SK-N-SH (cell line): ENCODE measurements around the gene NIBAN1.

ENCODE experiments used
- CHD2 ChIP-seq: fragments of 150-350 bp; IDR thresholded peaks from 2 replicates; pipeline ENCODE4 v1.6.1; 2018; ENCODE audit warnings: low read length; ENCODE audit not compliant: partially characterized antibody
- CTCF ChIP-seq: fragments of 200-600 bp; sonication (generic); IDR thresholded peaks from 2 replicates; pipeline ENCODE4 v1.6.1; 2017; ENCODE audit warnings: antibody characterized with exemption, mild to moderate bottlenecking, moderate library complexity
- FOXM1 ChIP-seq: IDR thresholded peaks from 2 replicates; pipeline ENCODE4 v1.4.0; 2012; ENCODE audit warnings: low read depth, mild to moderate bottlenecking
- MAX ChIP-seq: IDR thresholded peaks from 2 replicates; pipeline ENCODE4 v1.4.0; 2012; ENCODE audit warnings: low read depth
- MXI1 ChIP-seq: IDR thresholded peaks from 2 replicates; pipeline ENCODE4 v1.6.1; 2012; ENCODE audit warnings: mild to moderate bottlenecking, low read depth, low read length, improper control_type of control experiment
- TAF1 ChIP-seq: IDR thresholded peaks from 2 replicates; pipeline ENCODE4 v1.6.1; 2012; ENCODE audit warnings: low read depth, mild to moderate bottlenecking, low read length, moderate library complexity, borderline replicate concordance
- ZBTB33 ChIP-seq: IDR thresholded peaks from 2 replicates; pipeline ENCODE4 v1.4.0; 2012; ENCODE audit warnings: low read depth, borderline replicate concordance

- TF ChIP-seq CTCF, result no peak
- no peak for TF ChIP-seq TAF1
- no peak for TF ChIP-seq CHD2
- TF ChIP-seq ZBTB33, result no peak
- TF ChIP-seq FOXM1, result no peak
- TF ChIP-seq MAX, result no peak
- no peak for TF ChIP-seq MXI1
Observed at GRCh38 chr1:184941735-184942134, 32.6 kb downstream of the NIBAN1 start.
